Fibroblast of skin of right biceps (primary cell): ENCODE measurements around the gene TTF2.
"Not testable (repeated sequence)": the region's sequence is repeated elsewhere in the genome, so short reads cannot be mapped to it uniquely, and the experiment has no call there.

ENCODE experiments used
- DNase-seq: peaks from one replicate; pipeline ENCODE4 v3.0.0-alpha.2; 2013

TTF2 gene

DNA sequence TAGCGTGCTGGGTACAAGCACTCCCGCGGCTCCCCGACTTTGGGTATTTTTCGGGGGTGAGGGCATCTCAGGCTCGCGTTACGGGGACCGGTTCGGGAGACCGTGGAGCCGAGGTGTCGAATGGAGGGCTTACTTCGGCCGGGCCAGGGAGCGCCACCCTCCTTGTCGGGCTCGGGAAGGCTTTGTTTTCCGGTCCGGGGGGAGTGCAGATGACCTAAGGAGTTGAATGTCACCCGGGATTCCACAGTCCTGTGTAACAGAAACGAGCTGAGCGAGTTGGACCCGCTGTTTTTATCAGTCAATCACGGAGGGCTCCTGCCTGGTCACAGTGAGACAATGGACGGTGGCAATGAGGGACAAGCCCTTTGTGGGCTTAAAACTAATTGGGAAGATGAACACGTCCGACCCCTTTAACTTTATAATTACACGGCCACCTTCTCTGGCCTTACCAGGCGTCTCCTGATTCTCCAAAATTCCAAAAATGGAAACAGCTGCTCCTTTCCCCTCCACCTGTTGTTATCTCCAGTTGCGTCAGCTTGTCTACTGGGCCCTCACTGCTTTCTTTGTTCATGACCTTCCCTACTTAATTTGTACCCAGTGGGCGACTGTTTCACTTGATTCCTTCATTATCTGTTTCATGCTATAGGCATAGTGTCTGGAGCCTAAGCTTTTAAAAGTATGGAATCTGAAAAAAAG, 62.4 kb downstream of the TTF2 start:
- no peak for DNase-seq

DNA sequence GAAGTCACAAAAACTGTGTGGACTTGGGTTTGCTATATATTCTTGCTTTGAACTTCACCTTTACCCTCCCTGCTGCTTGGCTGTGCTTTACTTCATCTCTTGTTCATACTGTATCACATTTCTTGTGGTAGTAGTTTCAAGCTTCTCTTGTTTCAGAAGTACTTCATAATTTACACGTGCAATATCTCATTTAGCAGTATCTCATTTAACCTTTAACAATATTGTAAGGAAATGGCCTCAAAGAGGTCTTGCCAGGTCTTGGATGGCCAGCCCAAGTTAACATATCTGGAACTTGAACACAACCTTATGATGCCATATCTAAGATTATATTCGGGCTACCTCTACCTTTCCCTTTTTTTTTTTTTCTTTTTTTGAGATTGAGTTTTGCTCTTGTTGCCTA, 63.1 kb downstream of the TTF2 start:
- no peak for DNase-seq

- DNase-seq, result no peak
Measured at GRCh38 chr1:117124661-117125060, 64.5 kb downstream of the TTF2 start.

DNA sequence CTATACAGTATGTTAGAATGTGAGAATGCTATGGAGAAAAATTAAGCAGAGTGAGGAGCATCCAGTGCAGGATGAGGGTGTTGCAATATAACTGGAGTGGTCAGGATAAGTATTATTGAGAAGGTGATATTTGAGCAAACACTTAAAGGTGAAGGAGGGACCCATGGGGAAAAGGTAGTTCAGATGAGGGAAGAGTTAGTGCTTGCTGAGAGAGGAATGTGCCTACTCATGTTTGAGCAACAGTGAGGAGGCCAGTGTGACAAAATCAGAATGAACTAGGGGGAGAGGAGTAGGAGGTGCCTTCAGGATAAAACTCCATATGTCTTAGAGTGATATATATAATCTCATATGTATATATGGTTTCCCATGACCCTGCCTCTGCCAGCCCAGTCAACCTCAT, 67.7 kb downstream of the TTF2 start:
- no peak for DNase-seq

- peak; percentile 56 for DNase-seq
Measured at GRCh38 chr1:117128323-117129079, 68.4 kb downstream of the TTF2 start.

- no peak for DNase-seq
Measured at GRCh38 chr1:117130526-117130925, 70.4 kb downstream of the TTF2 start.

- no peak for DNase-seq
Measured at GRCh38 chr1:117135329-117135728, 75.2 kb downstream of the TTF2 start.

GRCh38 chr1:117136749-117137148, 76.6 kb downstream of the TTF2 start:
- no peak for DNase-seq

DNA sequence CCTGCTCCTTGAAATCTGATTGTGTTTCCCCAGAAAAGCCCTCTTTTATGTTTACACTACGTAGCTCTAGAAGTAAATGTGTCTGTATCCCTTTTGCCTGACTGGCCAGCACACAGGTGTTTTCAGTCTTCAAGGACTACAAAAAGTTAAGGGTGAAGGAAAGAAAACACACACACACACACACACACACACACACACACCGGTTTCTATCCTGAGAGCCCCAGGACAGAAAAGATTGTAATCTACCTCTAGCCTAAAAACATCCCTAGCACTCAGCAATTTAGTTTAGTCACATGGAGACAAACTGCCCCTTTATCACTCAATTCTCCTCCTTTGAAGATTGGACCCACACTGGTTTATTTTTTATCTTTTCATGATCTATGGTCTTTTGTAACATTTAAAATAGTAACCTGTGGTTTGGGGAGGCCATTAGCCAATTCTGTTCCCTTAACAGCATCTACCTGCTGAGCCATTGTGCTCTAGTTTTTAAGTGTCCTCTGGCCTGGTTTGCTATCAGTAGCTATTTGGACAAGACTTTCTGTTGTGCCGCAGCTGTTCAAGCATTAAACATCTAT, 77.2 kb downstream of the TTF2 start:
- DNase-seq, result no peak

GRCh38 chr1:117138106-117138505, 78.0 kb downstream of the TTF2 start:
- no peak for DNase-seq

GRCh38 chr1:117138561-117138960, 78.4 kb downstream of the TTF2 start:
- no peak for DNase-seq

- peak; percentile 90 for DNase-seq
Measured at GRCh38 chr1:117142200-117142599, 82.1 kb downstream of the TTF2 start.

DNA sequence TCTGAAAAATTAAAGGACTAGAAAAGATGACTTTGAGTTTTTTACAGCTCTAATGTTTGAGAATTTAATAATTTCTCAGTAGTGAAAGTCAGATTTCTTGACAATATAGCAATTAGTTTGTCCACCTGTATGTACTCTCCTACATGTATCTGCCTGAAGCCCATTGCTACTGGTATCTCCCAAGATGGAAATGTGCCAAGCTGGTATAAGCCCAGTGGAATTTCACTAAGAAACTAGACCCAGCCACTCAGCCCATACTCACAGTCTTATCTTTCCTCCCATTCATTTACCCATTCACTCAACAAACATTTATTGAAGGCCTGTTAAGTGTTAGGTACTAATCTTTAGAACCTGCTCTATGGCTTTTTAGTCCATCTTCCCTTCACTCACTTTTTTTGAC, 83.0 kb downstream of the TTF2 start:
- DNase-seq, result no peak

DNA sequence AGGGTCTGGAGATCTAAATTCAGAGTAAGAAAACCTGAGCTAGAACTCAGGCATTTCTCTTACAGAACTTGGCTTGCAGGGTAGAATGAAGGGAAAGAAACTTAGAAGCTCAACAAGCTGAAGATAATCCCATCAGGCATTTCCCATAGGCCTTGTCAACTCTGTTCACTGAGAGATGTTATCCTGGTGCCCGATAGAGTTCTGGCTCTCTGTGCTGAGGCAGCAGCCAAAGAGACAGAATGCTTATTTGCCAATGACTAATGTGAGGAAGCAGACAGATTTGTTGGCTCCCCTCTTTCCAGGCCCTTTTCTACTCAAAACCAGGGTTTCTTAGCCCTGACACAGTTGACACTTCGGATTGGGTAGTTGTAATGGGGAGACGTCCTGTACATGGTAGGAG, 83.7 kb downstream of the TTF2 start:
- no peak for DNase-seq

GRCh38 chr1:117146072-117146471, 85.9 kb downstream of the TTF2 start:
- no peak for DNase-seq

DNA sequence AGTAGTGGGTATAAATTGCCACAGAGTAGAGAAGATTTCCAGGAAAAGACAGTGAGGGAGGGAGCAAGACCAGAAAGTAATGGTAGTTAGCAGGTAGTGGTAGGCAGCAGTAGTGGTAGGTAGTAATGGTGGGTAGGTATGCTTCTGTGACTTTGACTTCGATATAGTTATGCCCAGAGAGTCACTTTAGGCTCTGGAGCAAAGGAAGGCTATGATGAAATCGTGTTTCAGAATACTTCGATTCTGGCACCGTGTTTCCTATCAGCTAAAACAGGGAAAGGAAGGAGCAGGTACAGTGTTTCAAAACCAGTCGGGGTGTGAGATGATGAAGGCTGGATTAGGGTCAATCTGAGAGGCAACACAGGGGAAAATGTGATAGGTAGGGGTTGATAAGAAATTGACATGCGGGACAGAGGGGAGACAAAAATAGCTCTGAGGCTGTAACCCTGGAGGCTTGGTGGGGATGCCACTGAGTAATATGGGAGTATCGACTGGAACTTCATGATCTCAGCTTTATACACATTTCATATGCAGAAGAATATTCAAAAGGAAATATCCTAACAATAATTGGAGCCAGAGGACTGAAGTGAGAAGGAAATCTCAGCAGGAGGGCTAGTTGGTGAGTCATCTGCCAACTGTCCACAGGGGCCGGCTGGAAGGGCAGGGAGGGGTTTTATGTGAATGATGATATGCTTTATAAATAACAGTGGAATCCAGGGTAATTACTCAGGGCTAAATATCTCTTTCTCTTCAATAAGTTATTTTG, 86.6 kb downstream of the TTF2 start:
- peak; percentile 97 for DNase-seq

DNA sequence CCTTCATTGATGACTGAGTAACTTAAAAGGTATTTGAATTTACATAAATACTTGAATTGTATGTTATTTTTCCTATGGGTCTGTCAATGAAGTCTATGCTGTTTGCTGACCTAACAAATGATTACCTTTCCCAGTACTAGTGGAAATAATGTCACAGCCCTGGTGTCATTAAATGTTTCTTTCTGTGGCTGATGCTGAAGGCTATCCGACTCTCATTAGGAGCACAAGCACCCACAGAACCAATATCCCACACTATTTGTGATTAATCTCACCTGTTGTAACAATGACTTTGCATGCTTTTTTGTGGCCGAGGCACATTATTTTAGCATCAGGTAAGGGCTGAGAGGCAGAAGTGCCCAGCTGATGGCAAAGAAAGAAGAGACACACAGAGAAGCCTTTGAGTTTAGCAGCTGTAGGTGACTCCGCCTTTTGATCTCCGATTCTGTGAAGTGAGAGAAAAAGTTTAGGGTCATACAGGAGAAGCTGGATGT, 87.3 kb downstream of the TTF2 start:
- DNase-seq, result no peak

GRCh38 chr1:117147856-117148588, 87.9 kb downstream of the TTF2 start:
- peak; percentile 46 for DNase-seq

DNA sequence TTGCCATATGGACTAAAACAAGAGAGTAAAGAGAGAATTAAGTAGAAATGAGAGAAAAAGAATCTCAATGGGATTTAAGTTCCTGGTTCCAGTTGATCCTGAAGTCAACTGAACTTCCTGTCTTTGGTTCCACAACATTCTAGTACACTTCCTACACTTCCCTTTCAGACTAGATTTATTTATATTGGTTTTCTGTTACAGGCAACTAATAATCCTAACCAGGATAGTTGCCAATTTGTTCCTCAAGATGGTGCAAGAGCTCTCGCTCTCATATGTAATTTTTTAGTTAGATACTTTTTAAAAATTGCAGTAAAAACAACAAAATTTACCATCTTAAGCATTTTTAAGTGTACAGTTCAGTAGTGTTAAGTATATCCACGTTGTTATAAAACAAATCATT, 90.2 kb downstream of the TTF2 start:
- DNase-seq, result no peak

DNA sequence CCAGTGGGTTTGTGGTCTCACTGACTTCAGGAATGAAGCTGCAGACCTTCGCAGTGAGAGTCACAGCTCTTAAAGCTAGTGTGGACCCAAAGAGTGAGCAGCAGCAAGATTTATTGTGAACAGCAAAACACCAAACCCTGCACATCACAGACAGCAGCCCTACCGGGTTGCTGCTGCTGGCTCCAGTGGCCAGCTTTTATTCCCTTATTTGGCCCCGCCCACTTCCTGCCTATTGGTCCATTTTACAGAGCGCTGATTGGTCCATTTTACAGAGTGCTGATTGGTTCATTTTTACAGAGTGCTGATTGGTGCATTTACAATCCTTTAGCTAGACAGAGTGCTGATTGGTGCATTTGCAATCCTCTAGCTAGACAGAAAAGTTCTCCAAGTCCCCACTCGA, 91.2 kb downstream of the TTF2 start:
- DNase-seq, result not testable (repeated sequence)
